Neural cell (in vitro differentiated cells): ENCODE results near the gene A2M. TPM values are rescaled to one million over a fixed set of nuclear protein-coding genes. Genes with fewer than 3 reads are reported as not detected.

Experiments
- H2AFZ ChIP-seq: fragments of 200-600, 300-800 bp; sonication (generic), shearing (Covaris generic); 2 replicates; pipeline ENCODE4 v1.6.0; 2014; ENCODE audit warnings: low read depth, mild to moderate bottlenecking, antibody characterized with exemption, low read length, moderate library complexity
- H3F3A ChIP-seq: fragments of 200-600 bp; shearing (Covaris generic); 2 replicates; pipeline ENCODE4 v1.6.1; 2016; ENCODE audit warnings: mild to moderate bottlenecking, moderate library complexity, mixed read lengths, antibody characterized with exemption, low read length; ENCODE audit not compliant: insufficient read depth, poor library complexity, severe bottlenecking
- H3K27ac ChIP-seq: fragments of 200-600, 300-800 bp; sonication (generic), shearing (Covaris generic); 2 replicates; pipeline ENCODE4 v1.5.1; 2014; ENCODE audit warnings: mild to moderate bottlenecking, low read length, moderate library complexity
- H3K27me3 ChIP-seq: fragments of 300-800, 200-600 bp; sonication (generic), shearing (Covaris generic); 2 replicates; pipeline ENCODE4 v1.6.0; 2014; ENCODE audit warnings: mild to moderate bottlenecking, low read depth, low read length, moderate library complexity; ENCODE audit not compliant: insufficient read depth
- H3K36me3 ChIP-seq: fragments of 300-800, 200-600 bp; sonication (generic), shearing (Covaris generic); 2 replicates; pipeline ENCODE4 v1.5.1; 2014; ENCODE audit warnings: mild to moderate bottlenecking, antibody characterized with exemption, low read length, moderate library complexity; ENCODE audit not compliant: insufficient read depth
- H3K4me2 ChIP-seq: fragments of 300-800, 200-600 bp; sonication (generic), shearing (Covaris generic); 2 replicates; pipeline ENCODE4 v1.6.0; 2014; ENCODE audit warnings: mild to moderate bottlenecking, low read length
- H3K4me3 ChIP-seq: fragments of 300-800, 200-600 bp; sonication (generic), shearing (Covaris generic); 2 replicates; pipeline ENCODE4 v1.5.1; 2014; ENCODE audit warnings: mild to moderate bottlenecking, low read length, moderate library complexity
- H3K79me2 ChIP-seq: fragments of 200-600 bp; shearing (Covaris generic); replicated peaks from 2 replicates; pipeline ENCODE4 v1.6.0; 2014; ENCODE audit warnings: mild to moderate bottlenecking, low read length, moderate library complexity; ENCODE audit not compliant: insufficient read depth
- H3K9ac ChIP-seq: fragments of 300-800, 200-600 bp; sonication (generic), shearing (Covaris generic); 2 replicates; pipeline ENCODE4 v1.6.1; 2016; ENCODE audit warnings: mild to moderate bottlenecking, low read length, mixed read lengths
- H3K9me2 ChIP-seq: fragments of 200-600 bp; shearing (Covaris generic); 2 replicates; pipeline ENCODE4 v1.6.1; 2016; ENCODE audit warnings: mild to moderate bottlenecking, low read length, mixed read lengths; ENCODE audit not compliant: insufficient read depth
- H3K9me3 ChIP-seq: fragments of 200-600, 300-800 bp; sonication (generic), shearing (Covaris generic); 2 replicates; pipeline ENCODE4 v1.6.1; 2016; ENCODE audit warnings: mild to moderate bottlenecking, mixed run types, low read length, moderate library complexity, mixed read lengths
- H4K20me1 ChIP-seq: fragments of 200-600 bp; shearing (Covaris generic); 2 replicates; pipeline ENCODE4 v1.6.1; 2016; ENCODE audit warnings: mild to moderate bottlenecking, mixed run types; ENCODE audit not compliant: insufficient read depth
- CTCF ChIP-seq: fragments of 450-650 bp; IDR thresholded peaks from 2 replicates; pipeline ENCODE4 v1.5.1; 2014; ENCODE audit warnings: antibody characterized with exemption, mild to moderate bottlenecking, moderate library complexity; ENCODE audit not compliant: poor library complexity, severe bottlenecking
- EP300 ChIP-seq: fragments of 450-650 bp; conservative IDR thresholded peaks from 2 replicates; pipeline ENCODE4 v1.6.1; 2014; ENCODE audit warnings: antibody characterized with exemption, mild to moderate bottlenecking, moderate library complexity; ENCODE audit not compliant: poor library complexity, severe bottlenecking
- EZH2 ChIP-seq: fragments of 200-600, 300-800 bp; shearing (Covaris generic), sonication (generic); IDR thresholded peaks from 2 replicates; pipeline ENCODE4 v1.6.1; 2014; ENCODE audit warnings: antibody characterized with exemption, low read length, borderline replicate concordance, mild to moderate bottlenecking; ENCODE audit not compliant: insufficient read depth, poor library complexity, severe bottlenecking
- MXI1 ChIP-seq: fragments of 450-650 bp; conservative IDR thresholded peaks from 2 replicates; pipeline ENCODE4 v1.6.1; 2014; ENCODE audit warnings: antibody characterized with exemption, mild to moderate bottlenecking; ENCODE audit not compliant: poor library complexity, severe bottlenecking
- POLR2AphosphoS5 ChIP-seq: IDR thresholded peaks from 2 replicates; pipeline ENCODE4 v1.6.1; 2012
- RAD21 ChIP-seq: fragments of 450-650 bp; conservative IDR thresholded peaks from 2 replicates; pipeline ENCODE4 v1.6.1; 2014; ENCODE audit warnings: antibody characterized with exemption, mild to moderate bottlenecking, moderate library complexity
- REST ChIP-seq: IDR thresholded peaks from 2 replicates; pipeline ENCODE4 v1.6.1; 2012; ENCODE audit warnings: borderline replicate concordance
- SMC3 ChIP-seq: fragments of 450-650 bp; conservative IDR thresholded peaks from 2 replicates; pipeline ENCODE4 v1.6.1; 2014; ENCODE audit warnings: antibody characterized with exemption, mild to moderate bottlenecking, moderate library complexity; ENCODE audit not compliant: poor library complexity
- TAF1 ChIP-seq: IDR thresholded peaks from 2 replicates; pipeline ENCODE4 v1.6.1; 2012; ENCODE audit warnings: low read depth
- polyA plus RNA-seq: library from polyadenylated mRNA; depleted of rRNA; stranded (reverse); fragments of >200 nt; gene quantifications from 2 replicates; pipeline ENCODE4 v1.2.3, GENCODE V29; 2014

A2M gene
- polyA plus RNA-seq, 1 donor from 2014 or later, result 0.09 TPM

GRCh38 chr12:9052610-9053009 is 63.1 kb downstream of the A2M start:
- no peaks in the 10 kb centered on the region for H3K79me2 ChIP-seq
- no peaks in the 10 kb centered on the region for H3K9me3 ChIP-seq
- H3K36me3 ChIP-seq, result no peaks in the 10 kb centered on the region
- no peak overlapping the region for H3K4me2 ChIP-seq
- H3K9ac ChIP-seq, result no peak overlapping the region
- H3K27ac ChIP-seq, result no peak overlapping the region
- H3K4me3 ChIP-seq, result no peak overlapping the region
- no peaks in the 10 kb centered on the region for H3K9me2 ChIP-seq
- TF ChIP-seq MXI1 (no peak), EZH2 (no peak), EP300 (no peak), RAD21 (no peak), TAF1 (no peak)
- no peaks in the 10 kb centered on the region for H3F3A ChIP-seq
- H4K20me1 ChIP-seq, result no peaks in the 10 kb centered on the region
- no peak overlapping the region for H2AFZ ChIP-seq
- H3K27me3 ChIP-seq, result no peaks in the 10 kb centered on the region

GRCh38 chr12:9051158-9051550 is 64.6 kb downstream of the A2M start:
- Histone ChIP-seq H3K4me3 (no peak overlapping the region), H3K9ac (no peak overlapping the region)
- TF ChIP-seq SMC3 (no peak), EP300 (no peak), POLR2AphosphoS5 (no peak), RAD21 (no peak), CTCF (no peak), REST (no peak), TAF1 (no peak), MXI1 (no peak), EZH2 (no peak)

More at GRCh38 chr12:9051158-9051550, 64.6 kb downstream of the A2M start:
- H3F3A ChIP-seq, result no peaks in the 10 kb centered on the region
- no peaks in the 10 kb centered on the region for H3K36me3 ChIP-seq
- H3K4me2 ChIP-seq, result no peak overlapping the region
- H3K27me3 ChIP-seq, result no peaks in the 10 kb centered on the region
- no peaks in the 10 kb centered on the region for H3K79me2 ChIP-seq
- H4K20me1 ChIP-seq, result no peaks in the 10 kb centered on the region
- H3K27ac ChIP-seq, result no peak overlapping the region
- H3K9me2 ChIP-seq, result no peaks in the 10 kb centered on the region
- H2AFZ ChIP-seq, result no peak overlapping the region
- H3K9me3 ChIP-seq, result no peaks in the 10 kb centered on the region
